Osteocyte (in vitro differentiated cells): ENCODE data around the gene FOSL1. TPM values are rescaled to one million over a fixed set of nuclear protein-coding genes. Genes with fewer than 3 reads are reported as not detected.
A peak's percentile ranks its signal among the peaks of the same experiment; 100 is the strongest.
"Not testable (repeated sequence)": the region's sequence is repeated elsewhere in the genome, so short reads cannot be mapped to it uniquely, and the experiment has no call there.

ENCODE experiments used
- DNase-seq: peaks from one replicate; pipeline ENCODE4 v3.0.0; 2021; ENCODE audit warnings: mixed read lengths; ENCODE audit not compliant: unreplicated experiment; ENCODE audit errors: extremely low spot score
- H3K27ac Mint-ChIP-seq: one replicate; pipeline ENCODE4 v1.8.0; 2021; ENCODE audit warnings: mild to moderate bottlenecking, mixed read lengths; ENCODE audit not compliant: unreplicated experiment
- H3K27me3 Mint-ChIP-seq: one replicate; pipeline ENCODE4 v1.8.0; 2021; ENCODE audit warnings: mixed read lengths; ENCODE audit not compliant: unreplicated experiment
- H3K36me3 Mint-ChIP-seq: one replicate; pipeline ENCODE4 v1.8.0; 2021; ENCODE audit warnings: mixed read lengths; ENCODE audit not compliant: unreplicated experiment
- H3K4me1 Mint-ChIP-seq: one replicate; pipeline ENCODE4 v1.8.0; 2021; ENCODE audit warnings: mixed read lengths; ENCODE audit not compliant: unreplicated experiment
- H3K4me3 Mint-ChIP-seq: one replicate; pipeline ENCODE4 v1.8.0; 2021; ENCODE audit warnings: mild to moderate bottlenecking, moderate library complexity, mixed read lengths; ENCODE audit not compliant: unreplicated experiment
- H3K9me3 Mint-ChIP-seq: one replicate; pipeline ENCODE4 v1.8.0; 2021; ENCODE audit warnings: mixed read lengths; ENCODE audit not compliant: unreplicated experiment
- total RNA-seq: library from RNA; stranded (reverse); gene quantifications from 2 replicates; pipeline ENCODE4 v1.2.1, GENCODE V29; 2021
- TF ChIP-seq, protein P1 (sequence below): fragments of 200-600 bp; sonication (generic); IDR thresholded peaks from 2 replicates; pipeline ENCODE4 v1.5.0; 2021; ENCODE audit warnings: antibody characterized with exemption, mild to moderate bottlenecking, moderate library complexity

The FOSL1 gene
- total RNA-seq, 1 donor from 2014 or later = 38.0 TPM

DNA sequence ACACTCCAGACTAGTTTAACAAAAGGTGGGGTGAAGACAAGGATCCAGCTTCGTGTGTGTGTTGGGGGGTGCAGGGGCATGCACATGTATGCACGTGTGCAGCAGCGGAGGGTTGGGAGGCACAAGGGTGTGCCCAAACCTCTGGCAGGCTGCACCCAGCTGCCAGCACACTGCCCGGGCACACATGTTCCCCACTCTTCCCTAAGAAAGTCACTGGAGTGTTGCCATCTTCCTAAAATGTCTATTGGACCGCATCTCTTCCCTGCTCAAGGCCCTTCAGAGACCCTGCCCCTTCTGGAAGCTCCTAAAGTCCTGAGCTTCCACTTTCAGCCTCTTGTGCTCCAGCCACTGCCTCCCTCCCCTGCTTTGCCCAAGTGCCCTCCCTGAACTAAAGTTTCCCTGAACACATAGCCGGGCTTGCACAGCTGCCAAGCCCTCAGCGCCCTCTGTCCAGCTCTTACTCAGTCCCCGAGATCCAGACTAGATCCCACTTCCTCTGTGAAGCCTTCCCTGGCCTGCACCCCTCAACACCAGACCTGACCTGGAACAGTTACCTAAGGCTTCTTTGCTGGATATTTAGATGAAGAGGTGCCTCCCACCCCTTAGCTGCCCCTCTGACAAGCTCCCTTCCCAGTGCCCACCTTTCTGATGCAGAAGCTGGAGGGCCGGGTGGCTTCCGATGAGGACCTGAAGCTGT, 48.2 kb downstream of the FOSL1 start:
- peaks cover 49% of the 10 kb centered on the region for H3K36me3 Mint-ChIP-seq
- TF ChIP-seq, protein P1, sequence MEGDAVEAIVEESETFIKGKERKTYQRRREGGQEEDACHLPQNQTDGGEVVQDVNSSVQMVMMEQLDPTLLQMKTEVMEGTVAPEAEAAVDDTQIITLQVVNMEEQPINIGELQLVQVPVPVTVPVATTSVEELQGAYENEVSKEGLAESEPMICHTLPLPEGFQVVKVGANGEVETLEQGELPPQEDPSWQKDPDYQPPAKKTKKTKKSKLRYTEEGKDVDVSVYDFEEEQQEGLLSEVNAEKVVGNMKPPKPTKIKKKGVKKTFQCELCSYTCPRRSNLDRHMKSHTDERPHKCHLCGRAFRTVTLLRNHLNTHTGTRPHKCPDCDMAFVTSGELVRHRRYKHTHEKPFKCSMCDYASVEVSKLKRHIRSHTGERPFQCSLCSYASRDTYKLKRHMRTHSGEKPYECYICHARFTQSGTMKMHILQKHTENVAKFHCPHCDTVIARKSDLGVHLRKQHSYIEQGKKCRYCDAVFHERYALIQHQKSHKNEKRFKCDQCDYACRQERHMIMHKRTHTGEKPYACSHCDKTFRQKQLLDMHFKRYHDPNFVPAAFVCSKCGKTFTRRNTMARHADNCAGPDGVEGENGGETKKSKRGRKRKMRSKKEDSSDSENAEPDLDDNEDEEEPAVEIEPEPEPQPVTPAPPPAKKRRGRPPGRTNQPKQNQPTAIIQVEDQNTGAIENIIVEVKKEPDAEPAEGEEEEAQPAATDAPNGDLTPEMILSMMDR = no peak
- peaks cover 23% of the 10 kb centered on the region for H3K4me1 Mint-ChIP-seq
- DNase-seq = no peak
- no peak overlapping the region for H3K27ac Mint-ChIP-seq
- no peak overlapping the region for H3K4me3 Mint-ChIP-seq
- H3K27me3 Mint-ChIP-seq = no peaks in the 10 kb centered on the region
- peaks cover 4% of the 10 kb centered on the region for H3K9me3 Mint-ChIP-seq

DNA sequence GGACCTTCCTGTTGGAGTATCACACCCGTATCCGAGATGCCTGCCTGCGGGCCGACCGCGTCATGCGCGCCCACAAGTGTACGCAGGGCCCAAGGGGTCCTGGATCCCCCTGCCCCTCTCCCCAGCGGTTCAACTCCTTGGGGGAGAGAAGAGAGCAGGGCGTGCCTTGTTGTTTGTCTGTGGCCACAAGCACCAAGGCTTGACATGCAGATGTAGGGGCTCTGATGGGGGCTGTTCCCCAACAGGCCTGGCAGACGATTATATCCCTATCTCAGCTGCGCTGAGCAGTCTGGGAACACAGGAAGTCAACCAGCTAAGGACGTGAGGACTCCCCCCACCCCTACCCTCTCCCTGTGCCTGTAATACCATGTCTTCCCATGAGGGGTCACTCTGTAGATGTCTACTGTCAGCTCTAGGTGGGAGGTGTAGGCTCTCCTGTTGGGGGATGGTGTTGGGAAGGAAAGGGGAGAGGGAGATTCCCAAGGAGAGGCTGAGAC, 49.1 kb downstream of the FOSL1 start:
- Mint-ChIP-seq H3K36me3 (peaks cover 42% of the 10 kb centered on the region), H3K27ac (no peak overlapping the region), H3K4me3 (no peak overlapping the region), H3K9me3 (peaks cover 4% of the 10 kb centered on the region), H3K4me1 (peaks cover 15% of the 10 kb centered on the region), H3K27me3 (no peaks in the 10 kb centered on the region)
- TF ChIP-seq, protein P1 = peak; percentile 54
- no peak for DNase-seq

DNA sequence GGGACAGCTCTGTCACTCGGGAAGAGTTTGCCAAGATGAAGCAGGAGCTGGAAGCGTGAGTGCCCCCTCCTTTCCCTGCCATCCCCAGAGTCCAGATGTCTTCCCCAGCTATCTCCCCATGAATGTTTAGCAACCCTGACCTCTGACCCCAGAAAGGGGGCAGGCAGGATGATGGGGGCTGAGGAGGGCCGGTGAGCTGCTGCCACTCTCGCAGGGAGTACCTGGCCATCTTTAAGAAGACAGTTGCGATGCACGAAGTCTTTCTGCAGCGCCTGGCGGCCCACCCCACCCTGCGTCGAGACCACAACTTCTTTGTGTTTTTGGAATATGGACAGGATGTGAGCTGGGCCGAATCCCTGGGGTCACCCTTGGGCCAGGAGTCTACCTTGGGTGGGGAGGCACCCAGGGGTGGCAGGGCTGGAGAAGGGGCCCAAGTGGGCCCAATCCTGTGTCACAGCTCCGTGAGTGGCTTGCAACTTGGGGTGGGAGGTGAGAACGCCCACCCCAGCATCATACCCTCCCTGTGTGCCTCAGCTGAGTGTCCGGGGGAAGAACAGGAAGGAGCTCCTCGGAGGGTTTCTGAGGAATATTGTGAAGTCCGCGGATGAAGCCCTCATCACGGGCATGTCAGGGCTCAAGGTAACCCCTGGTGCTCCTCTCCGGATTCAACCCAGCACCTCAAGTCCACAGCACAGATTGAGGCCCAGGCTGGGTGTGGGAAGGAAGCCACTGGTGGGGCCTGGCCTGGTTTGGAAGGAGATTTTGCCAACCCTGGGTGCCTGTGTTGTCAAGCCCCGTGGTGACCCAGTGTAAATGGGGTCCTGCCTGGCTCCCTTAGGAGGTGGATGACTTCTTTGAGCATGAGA, 49.7 kb downstream of the FOSL1 start:
- Mint-ChIP-seq H3K36me3 (peaks cover 36% of the 10 kb centered on the region), H3K4me3 (no peak overlapping the region)
- TF ChIP-seq, protein P1 = no peak

DNA sequence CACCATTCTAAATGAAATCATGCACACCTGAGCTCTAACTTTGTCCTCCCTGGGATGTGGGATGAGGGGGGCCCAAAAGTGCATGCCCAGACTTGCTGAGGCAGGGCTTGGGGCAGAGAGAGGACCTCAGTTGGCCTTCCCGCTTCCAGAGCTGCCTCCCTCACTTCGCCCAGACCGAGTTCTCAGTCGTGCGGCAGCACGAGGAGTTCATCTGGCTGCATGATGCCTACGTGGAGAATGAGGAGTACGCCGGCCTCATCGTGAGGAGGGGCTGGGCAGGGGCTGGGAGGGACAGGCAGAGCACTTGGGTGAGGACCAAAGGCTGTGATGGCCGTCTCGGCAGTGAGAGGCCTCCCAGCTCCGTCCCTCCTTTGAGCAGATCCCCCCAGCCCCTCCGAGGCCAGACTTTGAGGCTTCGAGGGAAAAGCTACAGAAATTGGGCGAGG, 50.4 kb downstream of the FOSL1 start:
- peaks cover 4% of the 10 kb centered on the region for H3K4me1 Mint-ChIP-seq
- H3K9me3 Mint-ChIP-seq = peaks cover 4% of the 10 kb centered on the region
- H3K36me3 Mint-ChIP-seq = peaks cover 32% of the 10 kb centered on the region
- H3K27ac Mint-ChIP-seq = no peak overlapping the region
- TF ChIP-seq, protein P1 = no peak
- no peaks in the 10 kb centered on the region for H3K27me3 Mint-ChIP-seq
- H3K4me3 Mint-ChIP-seq = no peak overlapping the region
- DNase-seq = no peak

More for the DNA sequence above, 49.7 kb downstream of the FOSL1 start:
- Mint-ChIP-seq H3K9me3 (peaks cover 4% of the 10 kb centered on the region), H3K27me3 (no peaks in the 10 kb centered on the region), H3K4me1 (peaks cover 8% of the 10 kb centered on the region), H3K27ac (no peak overlapping the region)
- DNase-seq = no peak

DNA sequence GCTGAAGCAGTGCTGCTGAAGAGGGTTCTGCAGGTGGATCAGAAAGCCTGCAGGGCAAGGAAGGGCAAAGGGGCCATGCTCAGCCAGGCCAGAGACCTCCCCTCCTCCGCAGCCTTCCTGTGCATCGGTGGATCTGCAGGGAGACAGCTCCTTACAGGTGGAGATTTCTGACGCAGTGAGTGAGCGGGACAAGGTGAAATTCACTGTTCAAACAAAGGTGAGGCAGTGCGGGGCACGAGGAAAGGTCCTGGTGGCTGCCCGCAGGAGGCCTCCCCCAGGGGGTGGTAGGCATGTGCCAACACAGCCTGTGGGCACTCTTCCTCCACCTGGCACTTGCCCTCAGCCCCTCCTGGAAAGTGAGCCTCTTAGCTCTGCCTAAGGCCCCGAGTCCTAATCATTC, 50.8 kb downstream of the FOSL1 start:
- no peak for DNase-seq
- peaks cover 4% of the 10 kb centered on the region for H3K9me3 Mint-ChIP-seq
- H3K4me3 Mint-ChIP-seq = no peak overlapping the region
- H3K4me1 Mint-ChIP-seq = peaks cover under 1% of the 10 kb centered on the region
- no peaks in the 10 kb centered on the region for H3K27me3 Mint-ChIP-seq
- no peak overlapping the region for H3K27ac Mint-ChIP-seq
- H3K36me3 Mint-ChIP-seq = peaks cover 27% of the 10 kb centered on the region
- TF ChIP-seq, protein P1 = no peak

DNA sequence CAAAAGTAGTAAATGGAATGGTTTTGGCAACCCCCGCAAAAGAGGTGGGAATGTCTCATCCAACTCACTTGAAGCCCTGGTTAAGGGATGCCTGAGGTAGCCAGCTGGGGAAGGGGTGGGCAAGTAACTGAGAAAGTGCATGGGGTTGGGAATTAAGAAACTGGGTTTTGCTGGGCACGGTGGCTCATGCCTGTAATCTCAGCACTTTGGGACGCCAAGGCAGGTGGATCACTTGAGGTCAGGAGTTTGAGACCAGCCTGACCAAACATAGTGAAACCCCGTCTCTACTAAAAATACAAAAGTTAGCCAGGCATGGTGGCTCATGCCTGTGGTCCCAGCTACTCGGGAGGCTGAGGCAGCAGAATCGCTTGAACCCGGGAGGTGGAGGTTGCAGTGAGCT, 51.5 kb downstream of the FOSL1 start:
- not testable (repeated sequence) for H3K4me3 Mint-ChIP-seq, H3K4me1 Mint-ChIP-seq, DNase-seq, H3K27me3 Mint-ChIP-seq, H3K9me3 Mint-ChIP-seq, H3K27ac Mint-ChIP-seq
- peaks cover 21% of the 10 kb centered on the region for H3K36me3 Mint-ChIP-seq
